Neural progenitor cell (in vitro differentiated cells): Measurements from ENCODE around the gene BTG3. TPM values are rescaled to one million over a fixed set of nuclear protein-coding genes. Genes with fewer than 3 reads are reported as not detected.

Experiments used
- DNase-seq: peaks from one replicate; pipeline ENCODE4 v3.0.0-alpha.2; 2016; ENCODE audit warnings: low spot score
- H2AFZ ChIP-seq: fragments of 200-600 bp; sonication (generic); replicated peaks from 2 replicates; pipeline ENCODE4 v1.6.1; 2016; ENCODE audit warnings: antibody characterized with exemption
- H3F3A ChIP-seq: fragments of 200-600 bp; sonication (generic); 2 replicates; pipeline ENCODE4 v1.6.1; 2016; ENCODE audit warnings: antibody characterized with exemption, low read depth
- H3K27ac ChIP-seq: fragments of 200-600 bp; sonication (generic); 2 replicates; pipeline ENCODE4 v1.5.1; 2016; ENCODE audit warnings: mild to moderate bottlenecking
- H3K27me3 ChIP-seq: fragments of 200-600 bp; sonication (generic); 2 replicates; pipeline ENCODE4 v1.6.1; 2016; ENCODE audit warnings: mild to moderate bottlenecking, moderate library complexity
- H3K36me3 ChIP-seq: fragments of 200-600 bp; sonication (generic); 2 replicates; pipeline ENCODE4 v1.5.1; 2016
- H3K4me1 ChIP-seq: fragments of 200-600 bp; sonication (generic); 2 replicates; pipeline ENCODE4 v1.6.1; 2016; ENCODE audit warnings: mixed run types
- H3K4me2 ChIP-seq: fragments of 200-600 bp; sonication (generic); 2 replicates; pipeline ENCODE4 v1.6.1; 2016
- H3K4me3 ChIP-seq: fragments of 200-600 bp; sonication (generic); 2 replicates; pipeline ENCODE4 v1.5.1; 2016
- H3K79me2 ChIP-seq: fragments of 200-600 bp; sonication (generic); 2 replicates; pipeline ENCODE4 v1.6.1; 2016; ENCODE audit warnings: low read depth
- H3K9ac ChIP-seq: fragments of 200-600 bp; sonication (generic); 2 replicates; pipeline ENCODE4 v1.6.1; 2016
- H3K9me3 ChIP-seq: fragments of 200-600 bp; sonication (generic); 2 replicates; pipeline ENCODE4 v1.5.1; 2016; ENCODE audit warnings: low read depth
- H4K20me1 ChIP-seq: fragments of 200-600 bp; sonication (generic); 2 replicates; pipeline ENCODE4 v1.6.1; 2016; ENCODE audit warnings: low read depth
- H3K27ac Mint-ChIP-seq: 3 replicates; pipeline ENCODE4 v1.8.0; 2021; ENCODE audit warnings: mixed read lengths
- H3K27me3 Mint-ChIP-seq: 2 replicates; pipeline ENCODE4 v1.8.0; 2022; ENCODE audit warnings: low read depth, mild to moderate bottlenecking, inconsistent platforms, moderate library complexity, mixed read lengths; ENCODE audit not compliant: insufficient read depth
- H3K36me3 Mint-ChIP-seq: 3 replicates; pipeline ENCODE4 v1.8.0; 2021; ENCODE audit warnings: mixed read lengths
- H3K4me1 Mint-ChIP-seq: 3 replicates; pipeline ENCODE4 v1.8.0; 2021; ENCODE audit warnings: mixed read lengths
- H3K4me3 Mint-ChIP-seq: 3 replicates; pipeline ENCODE4 v1.8.0; 2021; ENCODE audit warnings: mild to moderate bottlenecking, moderate library complexity, mixed read lengths
- H3K9me3 Mint-ChIP-seq: 3 replicates; pipeline ENCODE4 v1.8.0; 2020; ENCODE audit warnings: mixed read lengths
- CTCF ChIP-seq: fragments of 200-600 bp; sonication (generic); IDR thresholded peaks from 2 replicates; pipeline ENCODE4 v1.5.1; 2017; ENCODE audit warnings: antibody characterized with exemption, mild to moderate bottlenecking
- EZH2 ChIP-seq: fragments of 200-600 bp; sonication (generic); IDR thresholded peaks from 2 replicates; pipeline ENCODE4 v1.6.1; 2017; ENCODE audit warnings: antibody characterized with exemption, mild to moderate bottlenecking, moderate library complexity
- EZH2phosphoT487 ChIP-seq: fragments of 200-600 bp; sonication (generic); IDR thresholded peaks from 2 replicates; pipeline ENCODE4 v1.6.1; 2017; ENCODE audit warnings: antibody characterized with exemption
- total RNA-seq: library from RNA; depleted of rRNA; stranded (reverse); fragments of >200 nt; gene quantifications from 2 replicates; pipeline ENCODE4 v1.2.3, GENCODE V29; 2015; ENCODE audit warnings: low replicate concordance

The BTG3 gene
- 39.2 and 44.7 TPM in 2 replicates for total RNA-seq

GRCh38 chr21:17612565-17613241 lies at the start of gene BTG3:
Gene BTG3 (minus strand): TSS chr21:17612901. CDS start chr21:17609144, 3,757 bp downstream.
- H3K4me1 ChIP-seq, result peaks cover 11% of the 10 kb centered on the region
- peak within 1 kb of the TSS; percentile 61 for H3K9ac ChIP-seq
- H3K4me3 Mint-ChIP-seq, result peak within 1 kb of the TSS; percentile 96
- H2AFZ ChIP-seq, result peak within 1 kb of the TSS; percentile 97
- H3K4me3 ChIP-seq, result peak within 1 kb of the TSS; percentile 91
- peaks cover 45% of the 10 kb centered on the region for H3K79me2 ChIP-seq
- TF ChIP-seq EZH2phosphoT487 (no peak), EZH2 (peak; percentile 10)
- peaks cover 5% of the 10 kb centered on the region for H3K27me3 Mint-ChIP-seq
- no peaks in the 10 kb centered on the region for H3K9me3 ChIP-seq
- peak within 1 kb of the TSS; percentile 99 for H3K27ac Mint-ChIP-seq
- H3K36me3 ChIP-seq, result no peaks in the 10 kb centered on the region
- H3K27ac ChIP-seq, result no peak within 1 kb of the TSS
- peak; percentile 93 for DNase-seq
- H3K36me3 Mint-ChIP-seq, result peaks cover 22% of the 10 kb centered on the region
- H4K20me1 ChIP-seq, result peaks cover 8% of the 10 kb centered on the region
- peaks cover 19% of the 10 kb centered on the region for H3K4me1 Mint-ChIP-seq
- peaks cover 20% of the 10 kb centered on the region for H3K27me3 ChIP-seq
- H3K9me3 Mint-ChIP-seq, result no peaks in the 10 kb centered on the region
- peak within 1 kb of the TSS; percentile 88 for H3K4me2 ChIP-seq
- peaks cover 10% of the 10 kb centered on the region for H3F3A ChIP-seq

- no peaks in the 10 kb centered on the region for H4K20me1 ChIP-seq
- Mint-ChIP-seq H3K4me3 (no peak overlapping the region), H3K9me3 (peaks cover 3% of the 10 kb centered on the region), H3K27me3 (peaks cover 2% of the 10 kb centered on the region), H3K4me1 (peaks cover 16% of the 10 kb centered on the region), H3K36me3 (no peaks in the 10 kb centered on the region), H3K27ac (no peak overlapping the region)
- H3K27me3 ChIP-seq, result no peaks in the 10 kb centered on the region
- H3K4me3 ChIP-seq, result no peak overlapping the region
- no peak overlapping the region for H3K9ac ChIP-seq
- H3K4me1 ChIP-seq, result no peaks in the 10 kb centered on the region
- no peak for DNase-seq
- no peak overlapping the region for H3K27ac ChIP-seq
- no peak overlapping the region for H3K4me2 ChIP-seq
- no peaks in the 10 kb centered on the region for H3K36me3 ChIP-seq
- no peaks in the 10 kb centered on the region for H3K9me3 ChIP-seq
- H3F3A ChIP-seq, result no peaks in the 10 kb centered on the region
- no peak overlapping the region for H2AFZ ChIP-seq
- H3K79me2 ChIP-seq, result no peaks in the 10 kb centered on the region
- no peak for TF ChIP-seq CTCF
- TF ChIP-seq EZH2, result no peak
- no peak for TF ChIP-seq EZH2phosphoT487
These were observed 48.2 kb upstream of the BTG3 start for GRCh38 chr21:17660862-17661261.

- Histone ChIP-seq H4K20me1 (no peaks in the 10 kb centered on the region), H3K4me2 (no peak overlapping the region), H3K27me3 (no peaks in the 10 kb centered on the region), H3K36me3 (no peaks in the 10 kb centered on the region), H3K9me3 (no peaks in the 10 kb centered on the region), H3K4me1 (no peaks in the 10 kb centered on the region), H2AFZ (no peak overlapping the region), H3K4me3 (no peak overlapping the region), H3F3A (no peaks in the 10 kb centered on the region), H3K9ac (no peak overlapping the region), H3K79me2 (no peaks in the 10 kb centered on the region), H3K27ac (no peak overlapping the region)
- no peak for TF ChIP-seq EZH2
- TF ChIP-seq EZH2phosphoT487, result no peak
- no peak for TF ChIP-seq CTCF
- Mint-ChIP-seq H3K4me1 (peaks cover 16% of the 10 kb centered on the region), H3K4me3 (no peak overlapping the region), H3K27ac (no peak overlapping the region), H3K27me3 (peaks cover 2% of the 10 kb centered on the region), H3K36me3 (no peaks in the 10 kb centered on the region), H3K9me3 (peaks cover 3% of the 10 kb centered on the region)
- DNase-seq, result no peak
These were observed 47.8 kb upstream of the BTG3 start for GRCh38 chr21:17660452-17660851.

GRCh38 chr21:17658931-17659330 lies 46.2 kb upstream of the BTG3 start:
- Histone ChIP-seq H3K79me2 (no peaks in the 10 kb centered on the region), H3K4me1 (no peaks in the 10 kb centered on the region), H3K36me3 (no peaks in the 10 kb centered on the region), H2AFZ (no peak overlapping the region), H3K4me3 (no peak overlapping the region), H3K27ac (no peak overlapping the region), H3K4me2 (no peak overlapping the region), H3K9me3 (no peaks in the 10 kb centered on the region), H3K27me3 (no peaks in the 10 kb centered on the region), H4K20me1 (no peaks in the 10 kb centered on the region), H3K9ac (no peak overlapping the region), H3F3A (no peaks in the 10 kb centered on the region)
- Mint-ChIP-seq H3K9me3 (peaks cover 8% of the 10 kb centered on the region), H3K27ac (no peak overlapping the region), H3K4me1 (peaks cover 16% of the 10 kb centered on the region), H3K27me3 (peaks cover 2% of the 10 kb centered on the region), H3K4me3 (no peak overlapping the region), H3K36me3 (no peaks in the 10 kb centered on the region)
- no peak for TF ChIP-seq EZH2
- no peak for TF ChIP-seq EZH2phosphoT487
- no peak for TF ChIP-seq CTCF
- no peak for DNase-seq
